Measurements from ENCODE around the gene SEL1L.
"Not testable (repeated sequence)": the region's sequence is repeated elsewhere in the genome, so short reads cannot be mapped to it uniquely, and the experiment has no call there.

Gene SEL1L

GRCh38 chr14:81533536-81534343 lies at the start of gene SEL1L:
TSS of gene SEL1L (minus strand) at chr14:81533853. CDS start at chr14:81533744, 109 bp downstream.
- peak; percentile 96 to 99 for DNase-seq (ENCODE audit: low read depth in 2 of 2)

GRCh38 chr14:81582420-81582819 lies 48.8 kb upstream of the SEL1L start:
- no peak for DNase-seq (ENCODE audit: low read depth in 2 of 2)

- no peak for DNase-seq (ENCODE audit: low read depth in 2 of 2)
Measured at GRCh38 chr14:81579115-81579514, 45.5 kb upstream of the SEL1L start.

- DNase-seq (ENCODE audit: low read depth in 2 of 2), result no peak
Measured at GRCh38 chr14:81571437-81571836, 37.8 kb upstream of the SEL1L start.

GRCh38 chr14:81567302-81567701 lies 33.6 kb upstream of the SEL1L start:
- DNase-seq (ENCODE audit: low read depth in 2 of 2), result no peak

- no peak for DNase-seq (ENCODE audit: low read depth in 2 of 2)
Measured at GRCh38 chr14:81565441-81566290, 32.0 kb upstream of the SEL1L start.

GRCh38 chr14:81562818-81563217 lies 29.2 kb upstream of the SEL1L start:
- no peak for DNase-seq (ENCODE audit: low read depth in 2 of 2)

- DNase-seq (ENCODE audit: low read depth in 2 of 2), result no peak
Measured at GRCh38 chr14:81561084-81561775, 27.6 kb upstream of the SEL1L start.

GRCh38 chr14:81559385-81559784 lies 25.7 kb upstream of the SEL1L start:
- no peak for DNase-seq (ENCODE audit: low read depth in 2 of 2)

- no peak for DNase-seq (ENCODE audit: low read depth in 2 of 2)
Measured at GRCh38 chr14:81557146-81557545, 23.5 kb upstream of the SEL1L start.

- DNase-seq (ENCODE audit: low read depth in 2 of 2), result no peak
Measured at GRCh38 chr14:81555684-81556083, 22.0 kb upstream of the SEL1L start.

- DNase-seq (ENCODE audit: low read depth in 2 of 2), result no peak
Measured at GRCh38 chr14:81555051-81555450, 21.4 kb upstream of the SEL1L start.

GRCh38 chr14:81551471-81551870 lies 17.8 kb upstream of the SEL1L start:
- DNase-seq (ENCODE audit: low read depth in 2 of 2), result no peak

- DNase-seq (ENCODE audit: low read depth in 2 of 2), result no peak
Measured at GRCh38 chr14:81550001-81550637, 16.5 kb upstream of the SEL1L start.

- not testable (repeated sequence) for DNase-seq (ENCODE audit: low read depth in 2 of 2)
Measured at GRCh38 chr14:81541206-81541605, 7.6 kb upstream of the SEL1L start.

- DNase-seq (ENCODE audit: low read depth in 2 of 2), result no peak
Measured at GRCh38 chr14:81537193-81537592, 3.5 kb upstream of the SEL1L start.

GRCh38 chr14:81536241-81536771 lies 2.7 kb upstream of the SEL1L start:
- no peak for DNase-seq (ENCODE audit: low read depth in 2 of 2)

GRCh38 chr14:81535396-81536164 lies 1.9 kb upstream of the SEL1L start:
- no peak for DNase-seq (ENCODE audit: low read depth in 2 of 2)

- no peak for DNase-seq (ENCODE audit: low read depth in 2 of 2)
Measured at GRCh38 chr14:81534510-81535074, 939 bp upstream of the SEL1L start.

- no peak for DNase-seq (ENCODE audit: low read depth in 2 of 2)
Measured at GRCh38 chr14:81533212-81533535, 479 bp downstream of the SEL1L start.

GRCh38 chr14:81529391-81529790 lies 4.3 kb downstream of the SEL1L start:
- no peak for DNase-seq (ENCODE audit: low read depth in 2 of 2)

Data from stimulated activated CD4-positive, alpha-beta T cell treated with anti-CD3 and anti-CD28 coated beads, Interleukin-1b, Interleukin-23, amount 100 ng/mL, for 1 hour (primary cell).